Lower leg skin (tissue), 3 donors: ENCODE data around the gene TANGO6.

Experiments
- CTCF ChIP-seq, 3 donors: fragments of 450-650 bp; IDR thresholded peaks; one replicate each; pipeline ENCODE4 v1.5.1; 2016; ENCODE audit warnings: antibody characterized with exemption in 3 of 3, mild to moderate bottlenecking in 3 of 3, moderate library complexity in 2 of 3
- POLR2A ChIP-seq, 2 donors: fragments of 450-650 bp; IDR thresholded peaks; one replicate each; pipeline ENCODE4 v1.6.1; 2016 to 2017; ENCODE audit warnings: antibody characterized with exemption in 2 of 2, mild to moderate bottlenecking in 1 of 2, moderate library complexity in 1 of 2

- no peak for TF ChIP-seq POLR2A (IDR thresholded peaks at IDR 0.05)
- TF ChIP-seq CTCF (IDR thresholded peaks at IDR 0.05) = no peak
Observed at GRCh38 chr16:68839831-68840230, 3.5 kb upstream of the TANGO6 start.
